Activated gamma-delta T cell (primary cell): ENCODE measurements around the gene AP3D1.
"Not testable (repeated sequence)": the region's sequence is repeated elsewhere in the genome, so short reads cannot be mapped to it uniquely, and the experiment has no call there.

Source experiments
- DNase-seq: peaks from one replicate; lab custom pipeline; 2025; lab: John Stamatoyannopoulos, UW

The AP3D1 gene

DNA sequence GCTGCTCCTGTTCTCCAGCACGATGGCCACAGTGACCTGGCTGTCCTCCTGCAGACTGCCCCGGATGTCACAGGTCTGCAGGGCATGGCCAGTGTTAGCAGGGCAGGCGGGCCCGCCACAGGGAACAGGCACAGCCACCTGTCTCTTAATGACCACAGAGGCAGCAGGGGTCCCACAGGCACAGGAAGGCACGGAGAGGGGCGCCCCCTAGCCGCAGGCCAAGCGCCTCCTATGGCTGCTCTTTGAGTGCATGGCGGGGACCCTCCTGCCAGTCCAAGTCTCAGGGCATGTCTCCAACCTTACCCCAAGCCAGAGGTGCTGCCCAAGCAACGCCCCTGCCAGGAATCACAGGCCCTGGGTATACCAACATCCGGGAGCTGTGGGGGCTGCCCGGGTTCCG, 40.5 kb downstream of the AP3D1 start:
- DNase-seq, result no peak

DNA sequence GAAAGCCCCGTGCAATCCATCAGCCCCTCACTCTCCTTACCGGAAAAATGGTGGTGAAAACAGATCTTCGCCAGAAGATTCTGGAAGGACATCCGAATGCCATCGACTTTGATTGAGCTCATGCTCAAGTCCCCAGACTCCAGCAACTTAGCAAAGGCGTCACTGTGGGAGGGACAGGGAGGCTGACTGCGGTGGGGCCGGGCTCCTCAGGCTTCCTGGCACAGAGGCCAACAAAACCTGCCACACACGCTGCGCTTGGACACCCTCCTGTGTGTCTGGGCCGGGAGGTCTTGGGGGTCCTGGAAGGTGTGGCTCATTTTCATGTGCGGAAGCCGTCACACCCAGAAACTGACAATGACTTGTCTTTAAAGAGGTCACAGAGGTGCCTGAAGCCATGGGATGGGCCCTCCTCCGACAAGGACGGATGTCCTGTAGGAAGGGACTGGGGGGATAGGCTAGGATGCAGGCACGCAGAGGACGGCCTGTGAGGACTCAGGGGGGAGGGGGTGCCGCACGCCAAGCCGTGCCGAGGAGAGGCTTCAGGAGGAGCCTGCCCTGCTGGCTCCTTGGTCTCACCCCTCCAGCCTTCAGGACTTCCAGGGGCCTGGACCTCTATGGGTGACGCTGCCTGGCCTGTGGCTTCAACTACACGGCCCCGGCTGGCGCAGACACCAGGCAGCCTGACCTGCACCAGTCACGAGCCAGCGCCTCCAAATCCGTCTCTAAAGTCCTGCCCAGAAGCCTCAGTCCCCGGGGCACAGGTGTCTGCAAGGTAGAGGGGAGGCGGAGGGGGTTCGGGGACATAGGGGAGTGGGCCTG, 42.1 kb downstream of the AP3D1 start:
- DNase-seq, result no peak

GRCh38 chr19:2108251-2109016, 42.9 kb downstream of the AP3D1 start:
- no peak for DNase-seq

GRCh38 chr19:2103045-2103707, 48.2 kb downstream of the AP3D1 start:
- no peak for DNase-seq

GRCh38 chr19:2101417-2102335, 49.7 kb downstream of the AP3D1 start:
- DNase-seq, result no peak

- no peak for DNase-seq
Measured at GRCh38 chr19:2100719-2101061, 50.7 kb downstream of the AP3D1 start.

- no peak for DNase-seq
Measured at GRCh38 chr19:2099937-2100718, 51.2 kb downstream of the AP3D1 start.

- DNase-seq, result no peak
Measured at GRCh38 chr19:2099054-2099501, 52.3 kb downstream of the AP3D1 start.

DNA sequence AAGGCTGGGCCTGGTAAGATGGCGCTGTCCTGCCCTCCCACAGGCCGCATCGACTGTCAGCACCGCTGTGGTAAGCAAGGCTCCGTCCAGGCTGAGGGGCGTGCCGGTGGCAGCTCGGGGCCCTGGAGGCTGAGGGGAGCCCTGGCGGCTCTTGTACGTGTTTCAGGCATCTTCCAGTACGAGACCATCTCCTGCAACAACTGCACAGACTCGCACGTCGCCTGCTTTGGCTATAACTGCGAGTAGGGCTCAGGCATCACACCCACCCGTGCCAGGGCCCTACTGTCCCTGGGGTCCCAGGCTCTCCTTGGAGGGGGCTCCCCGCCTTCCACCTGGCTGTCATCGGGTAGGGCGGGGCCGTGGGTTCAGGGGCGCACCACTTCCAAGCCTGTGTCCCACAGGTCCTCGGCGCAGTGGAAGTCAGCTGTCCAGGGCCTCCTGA, 53.5 kb downstream of the AP3D1 start:
- DNase-seq, result no peak

- DNase-seq, result peak; percentile 50
Measured at GRCh38 chr19:2097203-2097885, 54.0 kb downstream of the AP3D1 start.

GRCh38 chr19:2096480-2097202, 54.7 kb downstream of the AP3D1 start, which contains the start of gene IZUMO4:
IZUMO4 (plus strand) TSS chr19:2096915; CDS start chr19:2096946, 31 bp downstream.
- DNase-seq, result peak; percentile 100

DNA sequence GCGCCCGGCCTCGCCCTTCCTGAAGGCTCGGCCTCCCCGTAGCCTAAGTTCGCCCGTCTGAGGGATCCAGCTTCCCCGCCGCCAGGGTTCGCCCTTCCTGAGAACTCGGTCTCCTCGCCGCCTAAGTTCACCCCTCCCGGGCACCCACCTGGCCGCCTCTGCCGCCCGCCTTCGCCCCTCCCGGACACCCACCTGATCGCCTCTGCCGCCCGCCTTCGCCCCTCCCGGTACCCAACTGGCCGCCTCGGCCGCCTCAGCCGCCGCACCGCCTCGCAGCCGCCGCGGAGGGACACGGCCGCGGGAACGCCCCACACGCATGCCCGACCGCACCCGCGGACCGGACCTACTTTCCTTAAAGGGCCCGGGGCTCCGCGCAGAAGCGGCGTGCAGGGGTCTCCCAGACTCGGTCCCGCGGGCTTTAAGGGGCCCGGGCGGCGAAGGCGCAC, 55.3 kb downstream of the AP3D1 start, which contains the start of gene MOB3A:
Gene MOB3A, minus strand, starts transcription at position 293 of the 446 bp plus-strand sequence. CDS start 17,766 bp downstream, outside the sequence.
- peak; percentile 92 for DNase-seq

GRCh38 chr19:2091926-2092525, 59.3 kb downstream of the AP3D1 start:
- not testable (repeated sequence) for DNase-seq

DNA sequence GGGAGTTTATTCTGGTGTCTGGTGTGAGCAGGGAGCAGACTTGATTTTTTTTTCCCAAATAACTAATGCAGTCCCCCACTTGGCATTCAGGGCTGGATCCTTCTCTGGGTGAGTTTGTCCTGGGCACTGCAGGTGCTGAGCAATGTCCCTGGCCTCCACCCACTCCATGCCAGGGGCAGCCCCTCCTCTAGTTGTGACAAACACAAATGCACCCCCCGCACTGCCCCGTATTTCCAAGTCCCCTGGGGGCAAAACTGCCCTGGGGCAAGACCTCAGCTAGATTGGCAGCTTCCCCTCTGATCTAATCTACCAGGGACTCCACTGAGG, 61.7 kb downstream of the AP3D1 start:
- no peak for DNase-seq

GRCh38 chr19:2089001-2089711, 62.2 kb downstream of the AP3D1 start:
- DNase-seq, result no peak

DNA sequence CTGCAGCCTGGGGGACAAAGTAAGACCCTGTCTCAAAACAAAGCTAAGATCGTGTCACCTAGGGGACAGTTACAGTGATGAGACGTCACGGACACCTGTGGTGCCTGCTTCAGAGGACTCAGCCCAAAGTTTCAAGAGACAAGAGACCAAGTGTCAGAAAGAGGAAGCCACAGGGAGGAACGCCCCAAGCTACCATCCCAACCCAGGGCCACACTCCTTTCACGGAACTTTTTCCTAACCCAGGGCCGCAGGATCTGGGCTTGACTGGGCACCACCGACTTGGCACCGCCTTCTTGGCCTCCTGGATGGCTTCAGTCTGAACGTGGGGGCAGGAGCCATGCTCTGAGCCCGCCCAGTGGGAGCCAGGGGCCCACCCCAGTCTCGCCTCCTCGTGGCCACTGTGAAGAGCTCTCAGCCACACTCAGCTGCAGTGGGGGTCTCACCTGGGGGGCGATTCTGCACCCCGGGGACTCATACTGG, 63.7 kb downstream of the AP3D1 start:
- DNase-seq, result no peak

DNA sequence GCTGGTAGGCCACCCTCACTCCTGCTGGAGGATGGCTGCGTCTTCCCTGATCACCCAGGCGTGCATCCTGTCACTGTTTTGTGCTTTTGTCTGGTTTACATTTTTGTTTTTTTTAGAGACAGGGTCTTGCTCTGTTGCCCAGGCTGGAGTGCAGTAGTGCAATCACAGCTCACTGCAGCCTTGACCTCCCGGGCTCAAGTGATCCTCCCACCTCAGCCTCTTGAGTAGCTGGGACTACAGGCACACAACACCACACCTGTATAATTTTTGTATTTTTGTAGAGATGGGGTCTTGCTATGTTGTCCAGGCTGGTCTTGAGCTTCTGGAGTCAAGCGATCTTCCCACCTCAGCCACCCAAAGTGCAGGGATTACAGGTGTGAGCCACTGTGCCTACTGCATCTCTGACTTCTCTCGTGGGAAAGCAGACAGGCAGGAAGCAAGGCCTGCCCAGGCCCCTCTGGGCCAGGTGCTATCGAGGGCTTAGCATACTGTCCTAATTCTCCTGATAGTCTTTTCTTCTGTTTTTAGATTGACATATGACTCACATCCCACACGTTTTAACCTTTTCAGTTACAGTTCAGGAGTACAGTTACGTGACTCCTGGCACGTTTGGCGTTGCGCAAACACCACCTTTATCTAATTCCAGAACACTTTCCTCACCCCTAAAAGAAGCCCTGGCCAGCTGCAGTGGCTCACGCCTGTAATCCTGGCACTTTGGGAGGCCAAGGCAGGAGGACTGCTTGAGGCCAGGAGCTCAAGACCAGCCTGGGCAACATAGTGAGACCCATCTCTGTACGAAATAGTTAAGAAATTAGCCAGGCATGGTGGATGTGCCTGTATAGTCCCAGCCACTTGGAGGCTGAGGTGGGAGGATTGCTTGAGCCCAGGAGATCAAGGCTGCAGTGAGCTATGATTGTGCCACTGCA, 64.4 kb downstream of the AP3D1 start:
- DNase-seq, result not testable (repeated sequence)
